ENCODE results near the gene KNTC1. TPM values are rescaled to one million over a fixed set of nuclear protein-coding genes. Genes with fewer than 3 reads are reported as not detected.
"Not testable (repeated sequence)": the region's sequence is repeated elsewhere in the genome, so short reads cannot be mapped to it uniquely, and the experiment has no call there.

The KNTC1 gene
- total RNA-seq, 2 donors from 2014 or later: 10.8 to 28.6 TPM

DNA sequence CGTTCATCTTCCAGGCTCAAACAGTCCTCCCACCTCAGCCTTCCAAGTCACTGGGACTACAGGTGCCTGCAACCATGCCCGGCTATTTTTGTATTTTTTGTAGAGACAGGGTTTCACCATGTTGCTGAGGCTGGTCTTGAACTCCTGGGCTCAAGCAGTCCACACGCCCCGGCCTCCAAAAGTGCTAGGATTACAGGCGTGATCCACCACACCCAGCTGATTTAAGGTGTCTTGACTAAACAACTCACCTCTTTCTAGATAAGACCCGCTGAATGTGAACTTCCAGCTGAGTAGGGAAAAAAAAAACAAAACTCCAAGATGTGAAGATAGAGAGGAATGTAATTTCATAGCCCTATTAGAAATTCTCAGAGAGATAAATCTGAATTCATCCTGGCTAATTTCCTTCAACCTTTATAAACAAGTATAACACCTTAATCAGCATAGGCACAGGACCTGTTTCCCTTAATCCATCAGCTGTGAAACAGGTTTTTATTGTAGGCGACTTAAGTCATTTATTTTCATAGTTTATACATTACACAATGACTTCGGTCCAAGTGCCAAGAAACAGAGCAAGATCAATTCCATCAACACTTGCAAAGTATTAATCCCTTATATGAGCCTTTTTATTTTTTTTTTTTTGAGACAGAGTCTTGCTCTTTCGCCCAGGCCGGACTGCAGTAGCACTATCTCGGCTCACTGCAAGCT is 124.6 kb downstream of the KNTC1 start:
- no peaks in the 10 kb centered on the region for H3K27me3 ChIP-seq (replicated peaks; ENCODE audit: insufficient read depth)
- intact Hi-C loops (cut with DNase I): no loop called here
- TF ChIP-seq POLR2AphosphoS5 (IDR thresholded peaks at IDR 0.05) (peak; percentile 52), POLR2A (IDR thresholded peaks at IDR 0.05) (no peak)
- TF ChIP-seq, protein P1, sequence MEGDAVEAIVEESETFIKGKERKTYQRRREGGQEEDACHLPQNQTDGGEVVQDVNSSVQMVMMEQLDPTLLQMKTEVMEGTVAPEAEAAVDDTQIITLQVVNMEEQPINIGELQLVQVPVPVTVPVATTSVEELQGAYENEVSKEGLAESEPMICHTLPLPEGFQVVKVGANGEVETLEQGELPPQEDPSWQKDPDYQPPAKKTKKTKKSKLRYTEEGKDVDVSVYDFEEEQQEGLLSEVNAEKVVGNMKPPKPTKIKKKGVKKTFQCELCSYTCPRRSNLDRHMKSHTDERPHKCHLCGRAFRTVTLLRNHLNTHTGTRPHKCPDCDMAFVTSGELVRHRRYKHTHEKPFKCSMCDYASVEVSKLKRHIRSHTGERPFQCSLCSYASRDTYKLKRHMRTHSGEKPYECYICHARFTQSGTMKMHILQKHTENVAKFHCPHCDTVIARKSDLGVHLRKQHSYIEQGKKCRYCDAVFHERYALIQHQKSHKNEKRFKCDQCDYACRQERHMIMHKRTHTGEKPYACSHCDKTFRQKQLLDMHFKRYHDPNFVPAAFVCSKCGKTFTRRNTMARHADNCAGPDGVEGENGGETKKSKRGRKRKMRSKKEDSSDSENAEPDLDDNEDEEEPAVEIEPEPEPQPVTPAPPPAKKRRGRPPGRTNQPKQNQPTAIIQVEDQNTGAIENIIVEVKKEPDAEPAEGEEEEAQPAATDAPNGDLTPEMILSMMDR (IDR thresholded peaks at IDR 0.05): no peak
- H3K4me1 ChIP-seq (replicated peaks): no peaks in the 10 kb centered on the region
- H3K27ac ChIP-seq: peak overlapping the region; percentile 27 to 47
- DNase-seq (ENCODE audit: low spot score): peak; percentile 7
- WGBS: 51% methylated on average over 11 of the region's 11 CpGs
- H3K36me3 ChIP-seq: no peaks in the 10 kb centered on the region
- H3K4me3 ChIP-seq: no peak overlapping the region
- no peaks in the 10 kb centered on the region for H3K9me3 ChIP-seq

GRCh38 chr12:122653291-122653690 is 126.2 kb downstream of the KNTC1 start:
- H3K9me3 ChIP-seq; H3K4me3 ChIP-seq; H3K4me1 ChIP-seq (replicated peaks); H3K36me3 ChIP-seq; H3K27ac ChIP-seq; DNase-seq (ENCODE audit: low spot score); H3K27me3 ChIP-seq (replicated peaks; ENCODE audit: insufficient read depth); intact Hi-C loops (cut with DNase I): not testable (repeated sequence)
- WGBS: 96% methylated on average over 8 of the region's 8 CpGs

GRCh38 chr12:122656298-122656697 is 129.2 kb downstream of the KNTC1 start:
- WGBS: 79% methylated on average over 3 of the region's 3 CpGs
- TF ChIP-seq, protein P1 (IDR thresholded peaks at IDR 0.05): no peak
- TF ChIP-seq POLR2A (IDR thresholded peaks at IDR 0.05) (no peak), POLR2AphosphoS5 (IDR thresholded peaks at IDR 0.05) (no peak)
- Histone ChIP-seq H3K27me3 (replicated peaks; ENCODE audit: insufficient read depth) (no peaks in the 10 kb centered on the region), H3K4me3 (no peak overlapping the region), H3K36me3 (no peaks in the 10 kb centered on the region), H3K4me1 (replicated peaks) (no peaks in the 10 kb centered on the region), H3K27ac (no peak overlapping the region), H3K9me3 (no peaks in the 10 kb centered on the region)
- no peak for DNase-seq (ENCODE audit: low spot score)
- intact Hi-C loops (cut with DNase I): no loop called here

- peak; percentile 72 for TF ChIP-seq POLR2AphosphoS5 (IDR thresholded peaks at IDR 0.05)
- TF ChIP-seq, protein P1 (IDR thresholded peaks at IDR 0.05): no peak
- peak overlapping the region; percentile 48 to 64 for H3K27ac ChIP-seq
- no peaks in the 10 kb centered on the region for H3K9me3 ChIP-seq
- no peak overlapping the region for H3K4me3 ChIP-seq
- no peaks in the 10 kb centered on the region for H3K27me3 ChIP-seq (replicated peaks; ENCODE audit: insufficient read depth)
- 37% methylated on average over 6 of the region's 6 CpGs for WGBS
- peak; percentile 73 for DNase-seq (ENCODE audit: low spot score)
- H3K4me1 ChIP-seq (replicated peaks): no peaks in the 10 kb centered on the region
- no peaks in the 10 kb centered on the region for H3K36me3 ChIP-seq
- intact Hi-C loops (cut with DNase I): no loop called here
Measured at GRCh38 chr12:122659579-122659978, 132.5 kb downstream of the KNTC1 start.

- no peak for DNase-seq (ENCODE audit: low spot score)
- intact Hi-C loops (cut with DNase I): no loop called here
- Histone ChIP-seq H3K27ac (no peak overlapping the region), H3K4me1 (replicated peaks) (no peaks in the 10 kb centered on the region), H3K4me3 (no peak overlapping the region), H3K9me3 (no peaks in the 10 kb centered on the region), H3K36me3 (no peaks in the 10 kb centered on the region), H3K27me3 (replicated peaks; ENCODE audit: insufficient read depth) (no peaks in the 10 kb centered on the region)
- WGBS: 83% methylated on average over 16 of the region's 16 CpGs
- TF ChIP-seq POLR2A (IDR thresholded peaks at IDR 0.05): no peak
- no peak for TF ChIP-seq POLR2AphosphoS5 (IDR thresholded peaks at IDR 0.05)
- TF ChIP-seq, protein P1 (IDR thresholded peaks at IDR 0.05): no peak
Measured at GRCh38 chr12:122661246-122661645, 134.2 kb downstream of the KNTC1 start.
